HFF-Myc (cell line): Measurements from ENCODE around the gene PREX1.
"Not testable (repeated sequence)": the region's sequence is repeated elsewhere in the genome, so short reads cannot be mapped to it uniquely, and the experiment has no call there.

Experiments
- DNase-seq: peaks from one replicate; pipeline ENCODE4 v3.0.0-alpha.2; 2011; ENCODE audit warnings: low read depth; ENCODE audit errors: extremely low read depth
- H3K4me3 ChIP-seq: replicated peaks from 2 replicates; pipeline ENCODE4 v1.5.1; 2011; ENCODE audit warnings: low read depth, mild to moderate bottlenecking, control low read depth, low read length
- TF ChIP-seq, protein P1 (sequence below): IDR thresholded peaks from 2 replicates; pipeline ENCODE4 v1.5.1; 2012; ENCODE audit warnings: mild to moderate bottlenecking, low read depth, low read length, control low read depth; ENCODE audit errors: missing control alignments

Gene PREX1

DNA sequence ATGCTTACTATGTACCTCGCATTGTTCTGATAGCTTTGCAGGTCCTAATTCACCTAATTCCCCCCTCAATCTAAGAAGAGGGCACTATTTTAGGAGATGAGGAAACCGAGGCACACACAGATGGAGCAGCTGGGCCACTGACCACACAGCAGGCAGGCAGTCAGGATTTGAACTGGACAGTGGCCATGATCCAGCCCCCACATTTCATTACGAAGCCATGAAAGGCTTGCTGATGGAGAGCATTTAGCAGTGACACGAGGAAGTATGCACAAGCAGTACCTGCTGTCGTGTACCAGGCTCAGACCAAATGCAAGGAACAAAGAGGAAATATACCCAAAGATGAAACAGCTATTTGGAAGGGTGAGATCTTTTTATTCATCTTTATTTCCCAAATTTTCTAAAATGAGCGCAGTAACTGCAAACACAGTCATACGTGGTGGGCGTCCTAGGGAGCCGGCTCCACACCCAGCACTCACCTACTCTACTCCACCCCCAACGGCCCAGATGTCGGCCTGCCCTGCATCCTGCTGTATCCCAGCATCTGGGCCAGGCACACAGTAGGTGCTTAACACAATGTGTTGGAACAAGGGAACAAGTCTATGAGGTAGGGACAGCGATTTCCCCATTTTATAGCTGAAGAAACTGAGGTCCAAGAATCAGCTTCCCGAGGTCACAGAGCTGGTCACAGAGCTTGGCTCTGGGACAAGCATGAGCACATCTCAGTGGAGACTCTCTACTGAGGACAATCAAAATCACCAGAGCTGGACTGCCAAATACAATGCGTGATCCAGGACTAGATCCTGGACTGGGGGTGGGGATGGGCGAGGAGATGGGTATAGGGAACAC lies 15.0 kb downstream of the PREX1 start:
- TF ChIP-seq, protein P1, sequence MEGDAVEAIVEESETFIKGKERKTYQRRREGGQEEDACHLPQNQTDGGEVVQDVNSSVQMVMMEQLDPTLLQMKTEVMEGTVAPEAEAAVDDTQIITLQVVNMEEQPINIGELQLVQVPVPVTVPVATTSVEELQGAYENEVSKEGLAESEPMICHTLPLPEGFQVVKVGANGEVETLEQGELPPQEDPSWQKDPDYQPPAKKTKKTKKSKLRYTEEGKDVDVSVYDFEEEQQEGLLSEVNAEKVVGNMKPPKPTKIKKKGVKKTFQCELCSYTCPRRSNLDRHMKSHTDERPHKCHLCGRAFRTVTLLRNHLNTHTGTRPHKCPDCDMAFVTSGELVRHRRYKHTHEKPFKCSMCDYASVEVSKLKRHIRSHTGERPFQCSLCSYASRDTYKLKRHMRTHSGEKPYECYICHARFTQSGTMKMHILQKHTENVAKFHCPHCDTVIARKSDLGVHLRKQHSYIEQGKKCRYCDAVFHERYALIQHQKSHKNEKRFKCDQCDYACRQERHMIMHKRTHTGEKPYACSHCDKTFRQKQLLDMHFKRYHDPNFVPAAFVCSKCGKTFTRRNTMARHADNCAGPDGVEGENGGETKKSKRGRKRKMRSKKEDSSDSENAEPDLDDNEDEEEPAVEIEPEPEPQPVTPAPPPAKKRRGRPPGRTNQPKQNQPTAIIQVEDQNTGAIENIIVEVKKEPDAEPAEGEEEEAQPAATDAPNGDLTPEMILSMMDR, result no peak
- DNase-seq, result no peak
- H3K4me3 ChIP-seq, result no peak overlapping the region

DNA sequence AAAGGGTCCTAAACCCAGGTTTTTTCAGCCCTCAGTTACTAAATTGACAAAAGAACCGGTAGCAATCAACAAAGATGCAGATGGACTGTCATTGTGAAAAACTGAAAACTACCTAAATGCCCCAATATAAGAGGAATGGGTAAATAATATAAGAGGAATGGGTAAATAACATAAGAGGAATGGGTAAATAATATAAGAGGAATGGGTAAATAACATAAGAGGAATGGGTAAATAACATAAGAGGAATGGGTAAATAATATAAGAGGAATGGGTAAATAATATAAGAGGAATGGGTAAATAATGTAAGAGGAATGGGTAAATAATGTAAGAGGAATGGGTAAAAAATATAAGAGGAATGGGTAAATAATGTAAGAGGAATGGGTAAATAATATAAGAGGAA lies 15.7 kb downstream of the PREX1 start:
- H3K4me3 ChIP-seq, DNase-seq: not testable (repeated sequence)

DNA sequence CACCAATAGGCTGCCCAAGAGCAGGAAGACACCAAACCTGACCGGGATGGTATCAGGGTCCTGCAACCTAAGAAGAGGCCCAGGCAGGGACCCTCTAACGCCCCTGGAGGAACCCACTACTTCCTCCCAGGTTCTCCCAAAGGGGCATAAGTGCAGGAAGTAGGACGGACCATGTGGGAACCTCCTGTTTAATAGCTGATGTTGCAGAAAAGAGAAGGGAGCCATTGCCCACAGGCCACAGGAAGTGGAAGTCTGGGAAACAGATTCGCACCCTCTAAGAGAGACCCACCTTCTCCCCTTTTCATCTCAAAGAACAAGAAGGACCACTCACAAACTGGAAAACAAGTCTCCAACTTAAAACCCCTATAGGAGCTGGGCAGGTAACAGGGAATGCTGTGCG lies 18.1 kb downstream of the PREX1 start:
- H3K4me3 ChIP-seq, result no peak overlapping the region
- DNase-seq, result no peak
- TF ChIP-seq, protein P1, result no peak

DNA sequence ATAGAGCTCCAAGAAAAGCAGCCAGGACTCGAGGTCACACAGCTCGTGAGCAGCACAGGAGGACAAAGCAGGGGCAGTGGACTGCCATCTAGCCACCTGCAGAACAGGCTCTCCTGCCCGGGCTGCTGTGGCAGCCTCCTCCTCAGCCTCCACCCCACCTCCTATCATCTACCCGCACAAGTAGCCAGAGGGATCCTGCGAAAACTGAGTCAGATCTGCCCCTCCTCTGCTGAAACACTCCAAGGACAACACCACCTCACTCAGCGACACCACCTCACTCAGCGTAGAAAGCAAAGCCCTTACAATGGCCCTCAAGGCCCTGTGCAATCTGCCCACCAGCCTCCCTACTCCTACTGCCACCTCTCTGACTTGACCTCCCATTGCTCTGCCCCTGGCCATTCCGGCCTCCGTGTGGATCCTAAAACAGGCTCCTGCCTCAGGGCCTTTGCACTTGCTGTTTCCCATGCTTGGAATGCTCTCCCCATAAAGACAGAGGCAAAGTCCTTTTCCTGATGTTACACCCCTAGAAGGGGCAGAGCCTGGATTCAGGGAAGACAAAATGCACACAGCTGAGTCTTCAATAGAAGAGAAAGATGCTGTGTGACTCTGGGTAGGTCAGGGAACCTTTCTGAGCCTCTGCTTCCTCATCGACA lies 19.3 kb downstream of the PREX1 start:
- no peak overlapping the region for H3K4me3 ChIP-seq
- TF ChIP-seq, protein P1, result no peak
- DNase-seq, result no peak

DNA sequence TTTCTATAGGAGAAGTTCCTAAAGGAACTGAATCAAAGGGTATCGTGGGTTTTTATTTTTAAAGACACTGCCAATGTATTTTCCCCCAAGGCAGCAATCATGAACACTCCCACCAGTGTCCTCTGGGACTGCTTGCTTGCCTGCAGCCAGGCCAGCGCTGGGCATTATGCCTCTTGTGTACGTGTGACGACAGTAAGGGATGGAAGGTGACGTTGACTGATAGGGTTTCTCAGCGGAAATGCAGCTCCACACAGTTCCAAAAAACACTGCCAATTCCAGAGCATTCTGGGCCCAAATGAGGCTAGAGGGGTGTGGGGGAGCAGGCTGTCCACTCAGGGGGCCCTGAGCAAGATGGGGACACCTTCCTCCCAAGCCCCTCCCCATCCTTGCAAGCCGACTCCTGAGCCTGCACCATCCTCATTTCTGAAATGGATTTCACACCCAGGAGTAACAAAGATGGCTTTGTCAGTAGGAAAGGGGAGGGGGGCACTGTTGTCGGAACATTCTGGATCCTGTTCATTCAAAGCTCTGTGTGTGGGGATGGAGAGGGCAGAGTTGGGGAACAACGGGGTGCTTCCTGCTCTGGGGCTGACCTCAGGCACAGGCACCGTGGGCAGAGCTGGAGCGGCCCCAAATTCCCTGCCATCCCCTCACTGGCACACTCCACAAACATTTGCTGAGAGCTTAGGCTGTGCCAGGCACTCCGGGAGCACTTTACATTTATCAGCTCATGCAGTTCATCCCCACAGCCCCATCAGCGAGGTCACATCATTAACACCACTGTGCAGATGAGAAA lies 20.0 kb downstream of the PREX1 start:
- TF ChIP-seq, protein P1, result no peak
- H3K4me3 ChIP-seq, result no peak overlapping the region
- DNase-seq, result no peak

DNA sequence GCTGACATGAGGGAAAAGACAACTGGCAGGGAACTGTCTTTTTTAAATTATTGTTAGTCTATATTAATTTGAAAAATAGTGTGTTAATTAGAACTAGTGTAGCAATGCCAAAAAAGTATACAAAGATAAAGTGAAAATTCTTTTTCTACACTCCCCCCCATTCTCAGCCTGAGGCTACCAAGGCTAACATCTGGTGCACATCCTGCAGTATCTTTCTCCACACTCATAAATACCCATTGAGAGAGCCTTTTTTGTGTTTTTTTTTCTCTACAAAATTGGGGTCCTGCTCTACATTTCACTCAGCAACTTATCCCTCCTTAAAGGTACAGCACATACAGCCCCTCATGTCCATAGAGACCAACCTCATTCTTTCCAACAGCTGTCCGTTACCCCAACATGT lies 20.7 kb downstream of the PREX1 start:
- DNase-seq, result no peak
- no peak overlapping the region for H3K4me3 ChIP-seq
- TF ChIP-seq, protein P1, result no peak

DNA sequence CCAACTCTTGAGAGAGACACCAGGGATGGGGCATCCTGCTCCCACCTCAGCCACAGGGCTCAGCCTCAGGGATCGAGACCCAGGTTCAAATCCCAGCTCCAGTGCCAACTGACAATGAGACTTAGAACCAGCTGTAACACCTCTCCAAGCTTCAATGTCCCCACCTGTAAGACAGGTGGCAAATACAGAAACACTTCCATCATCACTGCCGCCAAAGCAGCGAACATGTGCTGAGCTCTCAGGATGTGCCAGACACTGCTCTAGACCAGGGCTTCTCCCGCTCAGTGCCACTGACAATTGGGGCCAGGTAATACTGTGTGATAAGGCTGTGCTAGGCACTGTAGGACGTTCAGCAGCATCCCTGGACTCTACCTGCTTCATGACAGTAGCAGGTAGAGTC lies 22.1 kb downstream of the PREX1 start:
- TF ChIP-seq, protein P1, result no peak
- DNase-seq, result no peak
- no peak overlapping the region for H3K4me3 ChIP-seq
